Astrocyte of the spinal cord (primary cell): Measurements from ENCODE around the gene BICDL1.

Experiments used
- DNase-seq: peaks from one replicate; pipeline ENCODE4 v3.0.0; 2011; ENCODE audit warnings: low read depth, low spot score
- H3K4me3 ChIP-seq: 2 replicates; pipeline ENCODE4 v1.5.1; 2011; ENCODE audit warnings: low read depth, mild to moderate bottlenecking, low read length, moderate library complexity
- in situ Hi-C: cut with HindIII; loops from 2 replicates; pipeline ENCODE4 v1.10.0; 2017; ENCODE audit warnings: low sequenced_read_pairs
- TF ChIP-seq, protein P1 (sequence below): IDR thresholded peaks from 2 replicates; pipeline ENCODE4 v1.5.1; 2012; ENCODE audit warnings: low read depth, mild to moderate bottlenecking, low read length, inconsistent platforms

The BICDL1 gene

DNA sequence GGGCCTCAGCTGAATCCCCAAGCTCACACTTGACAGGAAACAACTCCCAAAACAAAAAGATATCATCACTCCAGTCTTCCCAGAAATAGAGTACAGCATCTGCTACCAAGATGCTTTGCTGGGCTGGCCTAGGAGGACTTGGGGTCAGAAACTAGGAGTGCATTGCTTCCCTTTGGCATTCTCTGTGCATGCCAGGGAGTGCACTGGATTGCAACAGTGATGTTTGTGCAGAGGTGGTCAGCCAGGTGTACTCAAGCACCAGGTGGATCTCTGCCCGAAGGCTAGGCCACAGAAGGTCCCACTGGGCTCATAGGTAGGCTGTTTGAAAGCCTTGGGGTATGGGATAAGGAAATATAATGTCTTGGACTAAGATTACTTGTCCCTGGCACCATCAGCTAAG is 76.4 kb downstream of the BICDL1 start:
- no peak for DNase-seq
- in situ Hi-C loops, result no loop called here
- TF ChIP-seq, protein P1, sequence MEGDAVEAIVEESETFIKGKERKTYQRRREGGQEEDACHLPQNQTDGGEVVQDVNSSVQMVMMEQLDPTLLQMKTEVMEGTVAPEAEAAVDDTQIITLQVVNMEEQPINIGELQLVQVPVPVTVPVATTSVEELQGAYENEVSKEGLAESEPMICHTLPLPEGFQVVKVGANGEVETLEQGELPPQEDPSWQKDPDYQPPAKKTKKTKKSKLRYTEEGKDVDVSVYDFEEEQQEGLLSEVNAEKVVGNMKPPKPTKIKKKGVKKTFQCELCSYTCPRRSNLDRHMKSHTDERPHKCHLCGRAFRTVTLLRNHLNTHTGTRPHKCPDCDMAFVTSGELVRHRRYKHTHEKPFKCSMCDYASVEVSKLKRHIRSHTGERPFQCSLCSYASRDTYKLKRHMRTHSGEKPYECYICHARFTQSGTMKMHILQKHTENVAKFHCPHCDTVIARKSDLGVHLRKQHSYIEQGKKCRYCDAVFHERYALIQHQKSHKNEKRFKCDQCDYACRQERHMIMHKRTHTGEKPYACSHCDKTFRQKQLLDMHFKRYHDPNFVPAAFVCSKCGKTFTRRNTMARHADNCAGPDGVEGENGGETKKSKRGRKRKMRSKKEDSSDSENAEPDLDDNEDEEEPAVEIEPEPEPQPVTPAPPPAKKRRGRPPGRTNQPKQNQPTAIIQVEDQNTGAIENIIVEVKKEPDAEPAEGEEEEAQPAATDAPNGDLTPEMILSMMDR, result no peak
- no peak overlapping the region for H3K4me3 ChIP-seq

DNA sequence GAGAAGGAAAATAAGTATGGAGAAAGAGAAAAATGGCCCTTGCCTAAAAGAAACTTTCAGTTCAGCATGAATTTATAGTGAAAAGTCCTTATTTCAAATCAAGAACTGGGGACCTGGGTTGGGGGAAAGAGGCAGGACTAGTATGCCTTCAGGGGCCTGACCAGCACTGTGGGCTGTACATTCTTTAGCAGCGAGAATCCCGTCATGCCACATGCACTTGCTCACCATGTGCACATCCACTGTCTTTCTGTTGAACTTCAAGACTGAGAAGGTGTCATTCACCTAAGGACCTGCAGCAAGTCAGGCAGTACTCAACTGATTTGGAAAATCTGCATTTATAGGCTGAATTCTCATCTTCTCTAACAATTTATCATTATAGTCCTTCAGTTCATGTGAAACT is 77.3 kb downstream of the BICDL1 start:
- DNase-seq, result no peak
- TF ChIP-seq, protein P1, result no peak
- no peak overlapping the region for H3K4me3 ChIP-seq
- in situ Hi-C loops, result no loop called here

DNA sequence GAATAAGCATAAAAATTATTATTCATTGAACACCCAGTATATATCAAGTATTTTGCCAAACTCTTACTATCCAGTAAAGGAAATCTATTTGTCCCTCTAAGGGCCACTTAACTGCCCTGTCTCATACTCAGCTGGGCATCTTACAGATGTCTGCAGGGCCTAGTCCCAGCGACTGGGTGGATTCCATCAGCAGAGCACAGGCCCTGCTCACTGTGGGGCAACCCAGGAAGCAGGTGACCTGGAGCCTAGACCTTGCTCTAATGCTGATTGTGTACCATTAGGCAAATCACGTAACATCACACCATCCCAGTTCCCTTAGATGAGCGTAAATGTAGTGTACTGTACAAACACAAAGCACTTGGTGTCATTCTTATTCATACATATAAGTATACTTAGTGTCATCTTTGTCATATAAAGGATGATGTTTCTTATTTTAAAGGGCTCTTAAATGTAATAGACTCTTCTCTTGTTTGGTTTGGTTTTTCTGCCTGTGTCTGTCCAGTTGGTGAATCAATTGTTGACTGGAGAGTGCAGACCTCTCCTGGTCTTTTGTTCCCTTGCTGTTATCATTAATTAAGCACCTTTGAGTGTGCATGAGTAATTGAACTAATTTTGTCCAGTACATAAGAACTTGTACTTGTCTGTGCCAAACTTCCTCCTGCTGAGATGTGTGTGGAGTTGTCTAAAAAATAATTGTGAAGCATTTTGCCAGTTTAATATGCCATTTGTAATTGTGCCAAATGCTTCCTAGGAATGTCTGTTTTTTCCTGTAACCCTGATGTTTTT is 78.2 kb downstream of the BICDL1 start:
- no peak overlapping the region for H3K4me3 ChIP-seq
- TF ChIP-seq, protein P1, result no peak
- DNase-seq, result no peak
- in situ Hi-C loops, result no loop called here

DNA sequence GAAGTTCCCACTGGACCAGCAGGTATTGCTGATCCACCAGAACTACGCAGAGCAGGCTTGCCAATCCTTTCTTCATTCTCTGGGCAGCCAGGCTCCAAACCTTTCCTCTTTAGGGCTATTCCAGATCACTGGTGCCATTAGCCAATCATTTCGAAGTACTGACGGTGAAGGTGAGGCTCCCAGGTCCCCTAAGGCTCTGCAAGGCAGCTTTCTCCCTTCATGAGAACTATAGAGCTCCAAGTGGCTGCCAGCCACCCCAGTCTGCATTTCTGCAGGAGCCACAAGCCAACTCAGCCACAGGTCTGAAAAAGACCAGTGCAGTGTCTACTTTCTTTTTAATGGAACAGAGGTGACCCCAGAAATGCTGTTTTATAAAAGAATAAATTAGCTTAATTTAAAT is 78.9 kb downstream of the BICDL1 start:
- in situ Hi-C loops, result no loop called here
- no peak for DNase-seq
- TF ChIP-seq, protein P1, result no peak
- H3K4me3 ChIP-seq, result no peak overlapping the region

DNA sequence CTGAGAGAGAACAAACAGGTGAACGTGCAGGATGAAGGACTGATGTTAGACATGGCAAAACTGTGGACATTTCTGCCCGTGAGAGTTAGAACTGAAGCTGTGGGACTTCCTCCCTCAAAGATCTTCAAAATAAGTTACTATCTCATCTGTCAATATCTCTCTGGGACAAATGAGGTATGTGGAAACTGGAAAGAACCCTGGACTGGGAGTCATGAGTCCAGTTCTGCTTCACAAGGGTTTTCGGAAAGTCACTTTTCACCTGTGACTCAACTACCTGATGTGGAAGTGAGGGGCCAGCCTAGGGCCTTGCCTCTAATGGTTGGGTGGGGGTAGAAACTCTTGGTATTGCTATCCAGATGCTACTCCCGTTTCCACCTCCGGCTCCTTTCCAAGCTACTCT is 80.2 kb downstream of the BICDL1 start:
- in situ Hi-C loops, result no loop called here
- TF ChIP-seq, protein P1, result no peak
- H3K4me3 ChIP-seq, result no peak overlapping the region
- no peak for DNase-seq

DNA sequence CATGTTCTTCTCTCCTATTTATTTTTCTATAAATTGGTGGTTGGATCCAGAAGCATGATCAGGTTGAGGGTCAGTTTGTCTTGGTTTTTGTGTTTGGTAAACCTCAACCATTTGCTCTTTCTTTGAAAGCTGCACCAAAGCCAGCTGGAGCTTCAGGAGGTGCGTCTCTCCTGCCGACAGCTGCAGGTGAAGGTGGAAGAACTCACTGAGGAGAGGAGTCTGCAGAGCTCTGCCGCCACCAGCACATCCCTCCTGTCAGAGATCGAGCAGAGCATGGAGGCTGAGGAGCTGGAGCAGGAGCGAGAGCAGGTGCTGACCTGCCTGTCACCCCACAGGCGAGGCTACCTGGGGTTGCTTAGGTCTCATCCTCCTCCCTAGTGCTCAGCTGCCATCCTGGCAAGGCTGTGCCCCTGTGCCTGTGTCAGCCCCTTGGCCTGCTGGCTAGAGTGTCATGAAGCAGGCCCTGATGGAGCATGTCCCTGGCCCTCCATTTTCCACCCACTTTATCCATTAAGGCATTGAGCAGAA is 82.5 kb downstream of the BICDL1 start:
- no peak for DNase-seq
- H3K4me3 ChIP-seq, result no peak overlapping the region
- in situ Hi-C loops, result no loop called here
- TF ChIP-seq, protein P1, result no peak
